ENCODE results near the gene HDAC8.

Gene HDAC8

GRCh38 chrX:72402614-72403013 lies 170.0 kb downstream of the HDAC8 start:
- no peak overlapping the region for H3K27ac ChIP-seq
- TF ChIP-seq ZFX (IDR thresholded peaks at IDR 0.05), result no peak
- no peak for TF ChIP-seq CTCF (conservative IDR thresholded peaks at IDR 0.05)

GRCh38 chrX:72399816-72400215 lies 172.8 kb downstream of the HDAC8 start:
- no peak overlapping the region for H3K27ac ChIP-seq

DNA sequence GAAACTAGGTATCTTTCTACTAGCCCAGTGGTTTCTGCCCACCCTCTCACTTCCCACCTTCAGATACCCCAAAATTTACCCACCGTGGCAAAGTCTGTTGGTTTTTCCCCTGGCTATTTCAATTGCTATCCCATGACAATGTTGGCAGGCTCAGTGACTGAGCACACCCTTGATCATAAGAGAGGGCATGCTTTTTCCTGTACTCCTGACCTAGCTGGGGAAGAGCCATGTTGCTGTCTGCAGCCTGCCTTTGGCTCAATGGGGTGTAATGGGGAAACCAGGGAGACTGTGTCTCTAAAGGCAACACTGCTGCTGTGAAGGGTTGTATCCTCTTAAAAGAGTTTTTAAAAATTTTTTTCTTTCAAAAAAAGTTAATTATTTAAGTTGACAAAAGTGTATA lies 176.5 kb downstream of the HDAC8 start:
- no peak overlapping the region for H3K27ac ChIP-seq
- no peak for TF ChIP-seq ZFX (IDR thresholded peaks at IDR 0.05)
- TF ChIP-seq CTCF (conservative IDR thresholded peaks at IDR 0.05), result no peak

More at GRCh38 chrX:72399816-72400215, 172.8 kb downstream of the HDAC8 start:
- TF ChIP-seq ZFX (IDR thresholded peaks at IDR 0.05), result no peak
- TF ChIP-seq CTCF (conservative IDR thresholded peaks at IDR 0.05), result no peak

DNA sequence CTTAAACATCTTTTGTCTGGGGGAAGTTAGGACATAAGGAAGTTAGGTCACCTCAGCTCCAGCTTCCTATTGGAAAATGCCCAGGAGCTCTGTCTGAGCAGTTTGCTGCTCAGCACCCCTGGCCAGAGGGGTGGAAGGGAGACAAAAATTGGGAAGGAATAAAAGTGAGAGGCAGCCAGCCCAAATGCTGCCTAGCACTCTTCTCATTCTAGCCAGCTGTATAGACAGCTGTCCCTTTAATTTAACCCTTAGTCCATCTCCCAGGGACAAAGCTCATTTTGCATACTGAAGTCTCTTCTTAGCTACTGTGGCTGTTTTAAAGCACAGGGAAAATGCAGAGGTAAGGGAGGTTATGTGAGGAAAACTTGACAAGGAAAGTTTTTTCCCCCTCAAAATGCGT lies 177.4 kb downstream of the HDAC8 start:
- TF ChIP-seq CTCF (conservative IDR thresholded peaks at IDR 0.05), result no peak
- no peak for TF ChIP-seq ZFX (IDR thresholded peaks at IDR 0.05)
- no peak overlapping the region for H3K27ac ChIP-seq

GRCh38 chrX:72394518-72395170 lies 178.0 kb downstream of the HDAC8 start:
- TF ChIP-seq ZFX (IDR thresholded peaks at IDR 0.05) (no peak), CTCF (conservative IDR thresholded peaks at IDR 0.05) (no peak)
- H3K27ac ChIP-seq, result no peak overlapping the region

DNA sequence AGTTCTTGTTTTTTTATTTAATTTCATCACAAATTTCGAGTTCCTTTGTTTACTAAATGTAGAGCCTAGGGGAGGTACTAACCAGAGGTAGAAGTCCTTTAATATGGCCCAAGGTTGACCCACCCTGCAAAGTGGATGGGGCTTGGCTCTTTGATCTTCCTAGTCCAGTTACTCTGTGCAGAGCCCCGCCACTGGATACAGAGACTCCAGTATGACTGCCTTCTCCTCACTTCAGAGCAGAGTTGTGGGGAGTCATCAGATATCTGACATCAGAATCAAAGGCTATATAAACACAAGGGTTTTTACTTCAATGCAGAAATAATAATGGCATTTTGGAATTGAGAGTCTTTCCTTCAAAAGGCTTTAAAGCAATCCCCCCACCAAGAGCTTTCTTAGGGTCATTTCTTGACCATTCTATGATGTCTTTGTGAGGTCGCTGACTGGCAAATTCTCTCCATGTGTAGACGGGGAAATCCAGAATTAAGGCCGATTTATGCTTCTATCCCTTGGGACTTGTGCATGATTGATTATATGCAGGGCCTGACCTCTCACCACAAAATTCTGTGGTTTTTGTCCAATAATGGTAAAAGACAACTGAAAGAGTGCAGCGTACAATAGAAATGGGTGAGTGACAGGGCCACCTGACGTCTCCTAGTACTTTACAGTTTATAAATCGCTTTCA lies 178.7 kb downstream of the HDAC8 start:
- H3K27ac ChIP-seq, result no peak overlapping the region
- TF ChIP-seq ZFX (IDR thresholded peaks at IDR 0.05), result no peak
- TF ChIP-seq CTCF (conservative IDR thresholded peaks at IDR 0.05), result no peak

Data from C4-2B (cell line).